Measurements from ENCODE around the gene KRTAP13-4.
A peak's percentile ranks its signal among the peaks of the same experiment; 100 is the strongest.

KRTAP13-4 gene

GRCh38 chr21:30444204-30444603, 14.2 kb downstream of the KRTAP13-4 start:
- no peak for ATAC-seq
- no peak for TF ChIP-seq POU6F1 (CRISPR knock-in tag; IDR thresholded peaks at IDR 0.05; ENCODE audit: borderline replicate concordance, low read depth)
- TF ChIP-seq ARNTL (CRISPR knock-in tag; IDR thresholded peaks at IDR 0.05; ENCODE audit: borderline replicate concordance, low read depth), result no peak
- TF ChIP-seq ESRRG (CRISPR knock-in tag; IDR thresholded peaks at IDR 0.05), result no peak

GRCh38 chr21:30447056-30447455, 17.0 kb downstream of the KRTAP13-4 start:
- ATAC-seq, result no peak
- TF ChIP-seq ZNF70 (CRISPR knock-in tag; IDR thresholded peaks at IDR 0.05) (no peak), GLIS3 (CRISPR knock-in tag; IDR thresholded peaks at IDR 0.05) (no peak), PPARA (CRISPR knock-in tag; IDR thresholded peaks at IDR 0.05; ENCODE audit: borderline replicate concordance) (no peak), RARB (CRISPR knock-in tag; IDR thresholded peaks at IDR 0.05) (no peak), ARNTL (CRISPR knock-in tag; IDR thresholded peaks at IDR 0.05; ENCODE audit: borderline replicate concordance, low read depth) (no peak), CSRNP3 (CRISPR knock-in tag; IDR thresholded peaks at IDR 0.05) (no peak), TCF4 (CRISPR knock-in tag; IDR thresholded peaks at IDR 0.05; ENCODE audit: borderline replicate concordance) (no peak), CREB5 (CRISPR knock-in tag; IDR thresholded peaks at IDR 0.05; ENCODE audit: low read depth) (no peak), SNAI2 (CRISPR knock-in tag; IDR thresholded peaks at IDR 0.05) (no peak), CSDC2 (CRISPR knock-in tag; IDR thresholded peaks at IDR 0.05) (no peak), ESRRG (CRISPR knock-in tag; IDR thresholded peaks at IDR 0.05) (no peak), ZC3H10 (CRISPR knock-in tag; IDR thresholded peaks at IDR 0.05) (no peak), POU6F1 (CRISPR knock-in tag; IDR thresholded peaks at IDR 0.05; ENCODE audit: borderline replicate concordance, low read depth) (no peak), ZFP3 (CRISPR knock-in tag; IDR thresholded peaks at IDR 0.05) (no peak)

GRCh38 chr21:30448514-30448913, 18.5 kb downstream of the KRTAP13-4 start:
- ATAC-seq, result no peak
- TF ChIP-seq CSRNP3 (CRISPR knock-in tag; IDR thresholded peaks at IDR 0.05), result no peak
- TF ChIP-seq SNAI2 (CRISPR knock-in tag; IDR thresholded peaks at IDR 0.05), result no peak
- no peak for TF ChIP-seq CREB5 (CRISPR knock-in tag; IDR thresholded peaks at IDR 0.05; ENCODE audit: low read depth)
- TF ChIP-seq ESRRG (CRISPR knock-in tag; IDR thresholded peaks at IDR 0.05), result no peak
- no peak for TF ChIP-seq ZFP3 (CRISPR knock-in tag; IDR thresholded peaks at IDR 0.05)
- no peak for TF ChIP-seq ZNF8 (CRISPR knock-in tag; IDR thresholded peaks at IDR 0.05)
- TF ChIP-seq TOX (CRISPR knock-in tag; IDR thresholded peaks at IDR 0.05; ENCODE audit: borderline replicate concordance), result no peak
- no peak for TF ChIP-seq RARB (CRISPR knock-in tag; IDR thresholded peaks at IDR 0.05)

- ATAC-seq, result peak; percentile 22; the same call in 1 of the 3 replicates
- no peak for TF ChIP-seq CSDC2 (CRISPR knock-in tag; IDR thresholded peaks at IDR 0.05)
- no peak for TF ChIP-seq ZNF565 (CRISPR knock-in tag; conservative IDR thresholded peaks at IDR 0.05; ENCODE audit: low read depth)
- TF ChIP-seq PATZ1 (CRISPR knock-in tag; IDR thresholded peaks at IDR 0.05; ENCODE audit: borderline replicate concordance), result no peak
- no peak for TF ChIP-seq ZC3H10 (CRISPR knock-in tag; IDR thresholded peaks at IDR 0.05)
- no peak for TF ChIP-seq ARNTL (CRISPR knock-in tag; IDR thresholded peaks at IDR 0.05; ENCODE audit: borderline replicate concordance, low read depth)
- no peak for TF ChIP-seq ZFP3 (CRISPR knock-in tag; IDR thresholded peaks at IDR 0.05)
- TF ChIP-seq POU6F1 (CRISPR knock-in tag; IDR thresholded peaks at IDR 0.05; ENCODE audit: borderline replicate concordance, low read depth), result no peak
- TF ChIP-seq ESRRG (CRISPR knock-in tag; IDR thresholded peaks at IDR 0.05), result no peak
- TF ChIP-seq ZFP30 (CRISPR knock-in tag; IDR thresholded peaks at IDR 0.05), result no peak
- TF ChIP-seq RARB (CRISPR knock-in tag; IDR thresholded peaks at IDR 0.05), result no peak
- TF ChIP-seq GLIS3 (CRISPR knock-in tag; IDR thresholded peaks at IDR 0.05), result no peak
- no peak for TF ChIP-seq ZNF70 (CRISPR knock-in tag; IDR thresholded peaks at IDR 0.05)
- no peak for TF ChIP-seq BACH2 (CRISPR knock-in tag; IDR thresholded peaks at IDR 0.05; ENCODE audit: borderline replicate concordance)
- TF ChIP-seq TCF4 (CRISPR knock-in tag; IDR thresholded peaks at IDR 0.05; ENCODE audit: borderline replicate concordance), result no peak
These were observed 33.7 kb downstream of the KRTAP13-4 start for GRCh38 chr21:30463713-30464112.
